Measurements from ENCODE around the gene AKAP4. TPM values are rescaled to one million over a fixed set of nuclear protein-coding genes. Genes with fewer than 3 reads are reported as not detected.

The AKAP4 gene
- total RNA-seq, 1 experiment from 2014 or later: not detected

- no peak within 1 kb of the TSS for H3K4ac ChIP-seq (ENCODE audit: low read depth, low read length)
- TF ChIP-seq, protein P1, sequence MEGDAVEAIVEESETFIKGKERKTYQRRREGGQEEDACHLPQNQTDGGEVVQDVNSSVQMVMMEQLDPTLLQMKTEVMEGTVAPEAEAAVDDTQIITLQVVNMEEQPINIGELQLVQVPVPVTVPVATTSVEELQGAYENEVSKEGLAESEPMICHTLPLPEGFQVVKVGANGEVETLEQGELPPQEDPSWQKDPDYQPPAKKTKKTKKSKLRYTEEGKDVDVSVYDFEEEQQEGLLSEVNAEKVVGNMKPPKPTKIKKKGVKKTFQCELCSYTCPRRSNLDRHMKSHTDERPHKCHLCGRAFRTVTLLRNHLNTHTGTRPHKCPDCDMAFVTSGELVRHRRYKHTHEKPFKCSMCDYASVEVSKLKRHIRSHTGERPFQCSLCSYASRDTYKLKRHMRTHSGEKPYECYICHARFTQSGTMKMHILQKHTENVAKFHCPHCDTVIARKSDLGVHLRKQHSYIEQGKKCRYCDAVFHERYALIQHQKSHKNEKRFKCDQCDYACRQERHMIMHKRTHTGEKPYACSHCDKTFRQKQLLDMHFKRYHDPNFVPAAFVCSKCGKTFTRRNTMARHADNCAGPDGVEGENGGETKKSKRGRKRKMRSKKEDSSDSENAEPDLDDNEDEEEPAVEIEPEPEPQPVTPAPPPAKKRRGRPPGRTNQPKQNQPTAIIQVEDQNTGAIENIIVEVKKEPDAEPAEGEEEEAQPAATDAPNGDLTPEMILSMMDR (conservative IDR thresholded peaks at IDR 0.05): peak; percentile 76
- H3K79me1 ChIP-seq (ENCODE audit: insufficient read depth, low read depth, low read length, poor library complexity, severe bottlenecking): no peaks in the 10 kb centered on the region
- DNase-seq: peak; percentile 59
- H3K79me2 ChIP-seq (ENCODE audit: insufficient read depth, low read length): no peaks in the 10 kb centered on the region
- no peak within 1 kb of the TSS for H4K8ac ChIP-seq (replicated peaks; ENCODE audit: insufficient read length, low read depth, low read length)
- no peak within 1 kb of the TSS for H2BK15ac ChIP-seq (ENCODE audit: low read depth, low read length)
- peak within 1 kb of the TSS; percentile 41 to 53 for H3K4me3 Mint-ChIP-seq
- H3K4me1 Mint-ChIP-seq: peaks cover 3 to 7% of the 10 kb centered on the region in 2 experiments; a peak in 3 of 4 replicates
- H3K27ac Mint-ChIP-seq: peak within 1 kb of the TSS in 2 of 3 experiments; percentile 1 to 77; a peak in 3 of 7 replicates
- no peak within 1 kb of the TSS for H3K56ac ChIP-seq (ENCODE audit: insufficient read length, low read depth, low read length)
- H4K91ac ChIP-seq (ENCODE audit: insufficient read length, low read depth, low read length): no peak within 1 kb of the TSS
- no peak within 1 kb of the TSS for H2AFZ ChIP-seq (ENCODE audit: low read length)
- H3T11ph ChIP-seq (ENCODE audit: low read length): no peak within 1 kb of the TSS
- H3K4me1 ChIP-seq (ENCODE audit: insufficient read depth, low read length): no peaks in the 10 kb centered on the region; the same call in 1 of the 2 replicates
- H3K14ac ChIP-seq (ENCODE audit: insufficient read depth, low read length): no peak within 1 kb of the TSS
- H3K18ac ChIP-seq (ENCODE audit: insufficient read length, low read depth, low read length): no peak within 1 kb of the TSS
- H3K27me3 ChIP-seq (ENCODE audit: insufficient read depth, low read length): no peaks in the 10 kb centered on the region
- no peaks in the 10 kb centered on the region for H3K23me2 ChIP-seq (ENCODE audit: insufficient read length, low read depth, low read length, poor library complexity, severe bottlenecking)
- no peak within 1 kb of the TSS for H2BK12ac ChIP-seq (ENCODE audit: insufficient read length, low read depth, low read length)
- no peak within 1 kb of the TSS for H2BK5ac ChIP-seq (ENCODE audit: insufficient read length, low read length)
- H3K9ac ChIP-seq (ENCODE audit: extremely low read depth, insufficient read length, low read length): no peak within 1 kb of the TSS
- no peak within 1 kb of the TSS for H2AK5ac ChIP-seq (ENCODE audit: insufficient read length, low read length)
- H3K9me3 Mint-ChIP-seq: peaks cover 53 to 62% of the 10 kb centered on the region in 2 experiments
- H3K4me2 ChIP-seq (ENCODE audit: insufficient read depth, insufficient read length, low read length): peak within 1 kb of the TSS; percentile 19
- no peak within 1 kb of the TSS for H2BK20ac ChIP-seq (ENCODE audit: low read depth, low read length, poor library complexity, severe bottlenecking)
- H3K36me3 Mint-ChIP-seq (ENCODE audit: insufficient read depth in 1 of 3, low read depth in 3 of 3): 0 out of 7 replicates have a peak, but pooled peaks cover 0 to 3% (median 0%) of the 10 kb centered on the region in 3 experiments
- H3K27ac ChIP-seq (ENCODE audit: insufficient read length, low read depth, low read length): no peak within 1 kb of the TSS
- H4K5ac ChIP-seq (ENCODE audit: insufficient read length, low read depth, low read length): no peak within 1 kb of the TSS
- WGBS (ENCODE audit: extremely low coverage, insufficient read length, low lambda C conversion rate): no CpG with 5 or more reads among the region's 19 CpGs
- no peaks in the 10 kb centered on the region for H4K20me1 ChIP-seq (ENCODE audit: control insufficient read depth, insufficient read depth, insufficient read length)
- no peak within 1 kb of the TSS for H2BK120ac ChIP-seq (ENCODE audit: low read depth, low read length, poor library complexity, severe bottlenecking)
- H3K9me3 ChIP-seq (ENCODE audit: control insufficient read depth, low read depth, low read length): no peaks in the 10 kb centered on the region
- H3K23ac ChIP-seq (ENCODE audit: insufficient read length, low read depth, low read length): no peak within 1 kb of the TSS
- H3K27me3 Mint-ChIP-seq (ENCODE audit: low read depth): no peaks in the 10 kb centered on the region
Observed at GRCh38 chrX:50204364-50204899, 3.6 kb upstream of the AKAP4 start, which contains the start of gene CCNB3. CCNB3 (plus strand) TSS chrX:50204765; CDS start chrX:50285164, 80,399 bp downstream.

Measured in H9 (cell line).